ENCODE data around the gene ACTR3C.
"Not testable (repeated sequence)": the region's sequence is repeated elsewhere in the genome, so short reads cannot be mapped to it uniquely, and the experiment has no call there.

DNA sequence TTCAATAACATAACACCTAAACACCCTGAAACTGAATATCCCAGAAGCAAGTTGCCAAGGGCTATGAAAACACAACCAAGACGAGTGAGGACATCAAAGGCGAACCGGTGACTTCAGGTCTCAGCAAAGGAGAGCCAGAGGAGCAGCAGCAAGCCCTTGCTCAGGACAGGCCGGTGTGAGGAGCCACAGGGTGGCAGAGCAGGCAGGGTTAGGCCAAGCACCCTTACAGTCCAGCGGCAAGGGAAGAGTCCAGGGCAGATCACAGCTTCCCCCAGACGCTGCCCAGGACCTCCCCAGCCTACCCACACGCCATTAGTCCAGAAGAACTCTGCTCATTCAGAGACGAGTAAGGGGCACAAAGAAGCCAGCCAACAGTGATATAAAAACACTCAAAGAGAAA lies 27.7 kb downstream of the ACTR3C start:
- TF ChIP-seq, protein P1, sequence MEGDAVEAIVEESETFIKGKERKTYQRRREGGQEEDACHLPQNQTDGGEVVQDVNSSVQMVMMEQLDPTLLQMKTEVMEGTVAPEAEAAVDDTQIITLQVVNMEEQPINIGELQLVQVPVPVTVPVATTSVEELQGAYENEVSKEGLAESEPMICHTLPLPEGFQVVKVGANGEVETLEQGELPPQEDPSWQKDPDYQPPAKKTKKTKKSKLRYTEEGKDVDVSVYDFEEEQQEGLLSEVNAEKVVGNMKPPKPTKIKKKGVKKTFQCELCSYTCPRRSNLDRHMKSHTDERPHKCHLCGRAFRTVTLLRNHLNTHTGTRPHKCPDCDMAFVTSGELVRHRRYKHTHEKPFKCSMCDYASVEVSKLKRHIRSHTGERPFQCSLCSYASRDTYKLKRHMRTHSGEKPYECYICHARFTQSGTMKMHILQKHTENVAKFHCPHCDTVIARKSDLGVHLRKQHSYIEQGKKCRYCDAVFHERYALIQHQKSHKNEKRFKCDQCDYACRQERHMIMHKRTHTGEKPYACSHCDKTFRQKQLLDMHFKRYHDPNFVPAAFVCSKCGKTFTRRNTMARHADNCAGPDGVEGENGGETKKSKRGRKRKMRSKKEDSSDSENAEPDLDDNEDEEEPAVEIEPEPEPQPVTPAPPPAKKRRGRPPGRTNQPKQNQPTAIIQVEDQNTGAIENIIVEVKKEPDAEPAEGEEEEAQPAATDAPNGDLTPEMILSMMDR (IDR thresholded peaks at IDR 0.05), result not testable (repeated sequence)
- not testable (repeated sequence) for TF ChIP-seq POLR2A (IDR thresholded peaks at IDR 0.05)
